NCI-H524 treated with DMSO at 0.1 percent for 48 hours (cell line): ENCODE data around the gene EVX2.

ENCODE experiments used
- DNase-seq: peaks from one replicate; lab custom pipeline; 2025; lab: John Stamatoyannopoulos, UW

EVX2 gene

GRCh38 chr2:176096243-176096985 is 12.7 kb upstream of the EVX2 start:
- DNase-seq = no peak

- no peak for DNase-seq
These were observed 11.7 kb upstream of the EVX2 start for GRCh38 chr2:176095421-176095820.

GRCh38 chr2:176094349-176094748 is 10.6 kb upstream of the EVX2 start:
- no peak for DNase-seq

- DNase-seq = no peak
These were observed 10.1 kb upstream of the EVX2 start for GRCh38 chr2:176093898-176094249.

- no peak for DNase-seq
These were observed 9.6 kb upstream of the EVX2 start for GRCh38 chr2:176093145-176093897.

GRCh38 chr2:176092270-176093144 is 8.7 kb upstream of the EVX2 start, which contains the start of gene HOXD13:
Gene HOXD13, plus strand, starts transcription at chr2:176092721. Its CDS starts 170 bp downstream, at chr2:176092891.
- DNase-seq = no peak

- DNase-seq = no peak
These were observed 7.8 kb upstream of the EVX2 start for GRCh38 chr2:176091329-176092258.

- DNase-seq = no peak
These were observed 7.1 kb upstream of the EVX2 start for GRCh38 chr2:176090862-176091261.

GRCh38 chr2:176089843-176090395 is 6.2 kb upstream of the EVX2 start:
- no peak for DNase-seq

- no peak for DNase-seq
These were observed 5.4 kb upstream of the EVX2 start for GRCh38 chr2:176088937-176089842.

- no peak for DNase-seq
These were observed 4.5 kb upstream of the EVX2 start for GRCh38 chr2:176088048-176088936.

- no peak for DNase-seq
These were observed 3.7 kb upstream of the EVX2 start for GRCh38 chr2:176087330-176088047.

GRCh38 chr2:176085861-176086771 is 2.4 kb upstream of the EVX2 start:
- no peak for DNase-seq

GRCh38 chr2:176085120-176085788 is 1.5 kb upstream of the EVX2 start:
- DNase-seq = no peak

GRCh38 chr2:176084611-176085119 is 903 bp upstream of the EVX2 start:
- no peak for DNase-seq
